ENCODE data around the gene PRSS50.

The PRSS50 gene

GRCh38 chr3:46674031-46674845 is 43.4 kb downstream of the PRSS50 start:
- no peak overlapping the region for H3K4me3 ChIP-seq (replicated peaks; ENCODE audit: low read depth, low read length)
- no peak for DNase-seq (ENCODE audit: extremely low read depth, low read depth)
- TF ChIP-seq CTCF (IDR thresholded peaks at IDR 0.05; ENCODE audit: low read depth, low read length, missing control alignments): peak; percentile 48

DNA sequence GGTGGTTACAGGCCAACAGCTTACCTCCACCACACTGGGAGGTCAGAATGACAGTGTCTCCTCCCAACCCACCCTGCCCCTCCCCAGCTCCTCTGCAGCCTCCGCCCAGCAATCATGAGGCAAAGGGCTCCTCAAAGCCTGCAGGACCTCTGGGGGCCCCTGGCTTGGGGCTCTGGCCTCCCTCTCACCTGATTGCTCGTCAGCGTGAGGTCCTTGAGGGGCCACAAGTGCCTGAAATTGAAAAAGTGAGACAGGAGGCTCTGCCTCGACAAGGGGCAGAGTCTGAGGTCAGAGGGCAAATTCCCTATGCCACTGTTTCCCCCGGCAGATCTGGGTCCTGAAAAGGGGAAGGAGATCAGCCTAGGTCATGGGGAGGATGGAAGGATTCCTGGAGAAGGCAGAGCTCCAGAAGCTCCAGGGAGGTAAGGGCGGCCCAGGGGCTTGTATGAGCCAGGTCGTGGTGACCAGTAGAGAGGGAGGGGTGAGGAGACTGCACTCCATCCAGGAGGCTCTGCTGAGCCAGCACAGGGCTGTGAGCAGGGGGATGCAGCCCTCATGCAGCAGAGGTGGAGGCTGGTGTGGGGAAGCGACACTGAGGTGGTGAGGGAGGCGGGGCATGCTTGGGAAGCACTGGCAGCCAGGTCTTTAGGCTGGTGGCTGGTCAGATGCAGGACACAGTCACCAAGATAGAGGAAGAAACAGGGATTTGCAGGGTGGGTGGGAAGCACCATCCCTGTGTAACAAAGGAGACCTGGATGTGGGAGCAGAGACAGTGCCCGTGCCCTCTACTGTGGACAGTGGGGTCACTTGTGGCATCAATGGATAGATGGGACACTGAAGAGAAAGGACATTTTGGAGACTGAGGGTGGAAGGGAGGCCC is 44.3 kb downstream of the PRSS50 start:
- no peak for DNase-seq (ENCODE audit: extremely low read depth, low read depth)
- no peak for TF ChIP-seq CTCF (IDR thresholded peaks at IDR 0.05; ENCODE audit: low read depth, low read length, missing control alignments)
- no peak overlapping the region for H3K4me3 ChIP-seq (replicated peaks; ENCODE audit: low read depth, low read length)

GRCh38 chr3:46672349-46672695 is 45.3 kb downstream of the PRSS50 start:
- TF ChIP-seq CTCF (IDR thresholded peaks at IDR 0.05; ENCODE audit: low read depth, low read length, missing control alignments): no peak

GRCh38 chr3:46671541-46672348 is 45.9 kb downstream of the PRSS50 start:
- H3K4me3 ChIP-seq (replicated peaks; ENCODE audit: low read depth, low read length): no peak overlapping the region
- DNase-seq (ENCODE audit: extremely low read depth, low read depth): no peak
- TF ChIP-seq CTCF (IDR thresholded peaks at IDR 0.05; ENCODE audit: low read depth, low read length, missing control alignments): no peak

More at GRCh38 chr3:46672349-46672695, 45.3 kb downstream of the PRSS50 start:
- no peak overlapping the region for H3K4me3 ChIP-seq (replicated peaks; ENCODE audit: low read depth, low read length)
- no peak for DNase-seq (ENCODE audit: extremely low read depth, low read depth)

DNA sequence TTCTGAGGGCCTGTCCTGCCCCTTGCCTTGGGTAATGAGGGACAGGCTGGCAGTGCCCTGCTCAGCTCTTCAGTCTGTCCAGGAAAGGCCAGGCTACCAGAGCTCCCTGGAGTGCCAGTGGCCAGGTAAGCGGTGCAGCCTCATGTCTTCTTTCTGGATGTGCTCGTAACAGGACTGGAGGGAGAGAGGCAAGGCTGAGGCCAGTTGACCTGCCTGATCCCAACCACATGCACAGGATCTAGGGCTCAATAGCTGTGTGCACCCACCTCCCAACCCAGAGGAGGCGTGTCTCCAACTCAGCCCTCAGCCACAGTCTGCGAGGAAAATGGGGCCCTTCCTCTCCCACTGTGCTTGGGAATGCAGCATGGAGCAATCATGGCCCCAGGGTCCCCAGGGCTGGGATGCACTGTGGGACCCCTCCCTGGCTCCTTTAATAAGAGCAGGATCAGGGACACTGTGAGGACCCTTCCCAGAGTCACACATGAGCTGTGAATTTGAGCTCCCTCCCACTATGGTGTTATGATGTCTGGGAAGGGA is 46.7 kb downstream of the PRSS50 start:
- TF ChIP-seq CTCF (IDR thresholded peaks at IDR 0.05; ENCODE audit: low read depth, low read length, missing control alignments): no peak
- no peak for DNase-seq (ENCODE audit: extremely low read depth, low read depth)
- H3K4me3 ChIP-seq (replicated peaks; ENCODE audit: low read depth, low read length): no peak overlapping the region

Data from HFF-Myc (cell line).